ENCODE results near the gene TMEM271.

The TMEM271 gene

DNA sequence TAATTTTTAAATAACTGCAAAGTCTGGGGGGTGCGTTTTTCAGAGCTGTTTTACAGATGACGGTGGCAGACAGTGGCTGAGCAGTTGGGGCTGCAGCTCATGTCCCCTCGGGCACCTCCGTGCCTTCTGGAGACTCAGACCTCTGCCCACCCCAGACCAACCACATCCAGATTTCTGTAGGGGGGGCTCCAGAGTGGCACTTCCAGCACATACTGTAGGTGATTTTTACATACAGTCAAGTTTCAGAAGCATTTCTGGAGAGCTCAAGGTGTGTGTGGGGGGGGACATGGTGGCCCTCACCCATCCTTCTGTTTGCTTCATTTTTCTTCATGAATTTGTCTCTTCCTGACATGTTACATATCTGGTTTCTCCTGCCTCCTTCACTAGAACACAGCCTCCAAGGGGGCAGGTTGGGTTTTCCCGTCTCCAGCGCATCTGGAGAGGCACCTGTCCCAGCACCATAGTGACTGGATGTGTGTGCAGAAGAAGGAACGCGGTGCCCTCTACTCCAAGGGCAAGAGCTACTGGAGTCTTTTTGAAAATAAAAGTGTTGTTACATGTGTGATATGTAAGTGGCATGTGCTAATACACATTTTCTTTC is 37.5 kb downstream of the TMEM271 start:
- Mint-ChIP-seq H3K27me3 (no peaks in the 10 kb centered on the region), H3K27ac (no peak overlapping the region), H3K4me3 (no peak overlapping the region), H3K4me1 (ENCODE audit: low read depth) (no peaks in the 10 kb centered on the region), H3K9me3 (ENCODE audit: low read depth) (no peaks in the 10 kb centered on the region), H3K36me3 (peaks cover 6% of the 10 kb centered on the region)

DNA sequence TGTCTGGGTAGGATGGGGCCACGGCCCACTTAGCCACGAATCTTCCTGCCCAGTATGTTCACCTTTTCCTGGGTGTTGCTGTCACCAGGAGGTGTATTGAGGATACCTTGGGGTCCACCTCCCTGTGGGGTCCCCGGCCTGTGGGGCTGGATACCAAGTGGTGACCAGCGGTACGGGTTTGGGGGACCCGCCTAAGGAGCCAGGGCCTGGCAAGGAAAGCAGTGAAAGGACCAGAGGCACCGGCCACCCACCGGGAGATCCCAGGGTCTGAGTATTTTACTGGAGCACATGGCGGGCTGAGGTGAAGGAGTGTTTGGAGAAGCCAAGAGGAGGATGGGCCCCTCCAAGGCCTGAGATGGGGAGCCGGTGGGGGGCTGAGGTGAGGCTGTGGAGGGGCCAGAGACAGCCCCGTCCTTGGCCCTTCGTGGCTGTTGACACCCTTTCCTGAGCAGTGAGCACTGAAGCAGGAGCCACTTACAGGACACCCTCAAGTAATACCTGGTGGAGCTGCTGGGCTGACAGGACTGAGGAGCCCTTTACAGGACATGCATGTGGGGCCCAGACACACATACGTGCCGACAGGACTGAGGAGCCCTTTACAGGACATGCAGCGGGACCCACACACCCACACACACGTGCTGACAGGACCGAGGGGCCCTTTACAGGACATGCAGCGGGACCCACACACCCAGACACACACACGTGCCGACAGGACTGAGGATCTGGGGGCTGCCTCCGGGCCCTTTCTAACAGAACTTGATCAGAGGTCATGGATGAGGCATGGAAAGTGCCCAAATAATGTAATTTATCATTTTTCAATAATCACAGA is 38.4 kb downstream of the TMEM271 start:
- peaks cover 7% of the 10 kb centered on the region for H3K36me3 Mint-ChIP-seq
- no peak overlapping the region for H3K4me3 Mint-ChIP-seq
- no peak overlapping the region for H3K27ac Mint-ChIP-seq
- H3K27me3 Mint-ChIP-seq = no peaks in the 10 kb centered on the region
- H3K4me1 Mint-ChIP-seq (ENCODE audit: low read depth) = no peaks in the 10 kb centered on the region
- no peaks in the 10 kb centered on the region for H3K9me3 Mint-ChIP-seq (ENCODE audit: low read depth)

DNA sequence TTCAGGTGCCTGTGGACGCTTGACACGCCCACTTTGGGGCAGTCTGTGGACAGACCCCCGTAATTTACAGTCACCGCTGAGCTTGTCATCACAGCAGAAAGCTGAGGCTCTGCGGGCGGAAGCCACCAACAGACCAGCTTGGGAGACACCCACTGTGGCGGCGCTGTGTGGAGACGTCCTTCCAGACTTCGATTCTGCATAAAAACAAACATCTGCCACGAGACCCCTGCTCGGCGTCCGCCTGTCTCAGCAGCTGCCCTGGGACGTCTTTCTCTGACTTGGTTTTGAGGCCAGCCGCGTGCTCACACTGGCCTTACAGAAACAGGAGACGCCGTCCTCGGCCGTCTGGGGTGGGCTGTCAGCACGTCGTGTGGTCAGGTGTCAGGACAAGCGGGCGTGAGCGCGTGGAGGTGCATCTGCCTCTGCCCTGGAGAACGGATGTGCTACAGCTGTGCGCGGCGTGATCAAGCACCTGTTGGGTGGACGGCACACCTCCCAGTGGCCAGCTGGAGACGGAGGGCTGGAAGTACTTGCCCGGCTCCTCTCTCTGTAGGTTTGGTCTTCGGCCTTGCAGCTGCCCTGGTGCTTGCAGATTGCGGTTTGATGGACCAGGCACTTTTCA is 39.6 kb downstream of the TMEM271 start:
- no peaks in the 10 kb centered on the region for H3K27me3 Mint-ChIP-seq
- H3K4me1 Mint-ChIP-seq (ENCODE audit: low read depth) = no peaks in the 10 kb centered on the region
- no peaks in the 10 kb centered on the region for H3K9me3 Mint-ChIP-seq (ENCODE audit: low read depth)
- no peak overlapping the region for H3K4me3 Mint-ChIP-seq
- H3K27ac Mint-ChIP-seq = no peak overlapping the region
- H3K36me3 Mint-ChIP-seq = peaks cover 12% of the 10 kb centered on the region

DNA sequence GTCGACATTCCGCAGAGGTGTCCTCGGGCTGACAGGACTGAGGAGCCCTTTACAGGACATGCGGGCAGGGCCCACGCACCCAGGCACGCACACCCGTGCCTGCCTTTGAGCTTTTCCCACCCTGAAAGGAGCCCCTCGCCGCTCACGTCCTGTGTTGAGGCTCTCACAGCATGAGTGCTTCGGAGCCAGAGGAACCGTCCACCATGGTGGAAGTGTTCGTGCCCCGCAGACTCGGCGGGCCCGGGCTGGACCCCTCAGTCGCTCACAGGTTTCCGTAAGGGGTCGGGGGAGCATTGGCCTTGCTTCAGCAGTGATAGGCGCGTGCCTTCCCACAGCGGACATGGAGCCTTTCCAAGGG is 40.2 kb downstream of the TMEM271 start:
- Mint-ChIP-seq H3K27ac (no peak overlapping the region), H3K4me1 (ENCODE audit: low read depth) (no peaks in the 10 kb centered on the region), H3K4me3 (no peak overlapping the region), H3K36me3 (peaks cover 12% of the 10 kb centered on the region), H3K9me3 (ENCODE audit: low read depth) (no peaks in the 10 kb centered on the region), H3K27me3 (no peaks in the 10 kb centered on the region)

DNA sequence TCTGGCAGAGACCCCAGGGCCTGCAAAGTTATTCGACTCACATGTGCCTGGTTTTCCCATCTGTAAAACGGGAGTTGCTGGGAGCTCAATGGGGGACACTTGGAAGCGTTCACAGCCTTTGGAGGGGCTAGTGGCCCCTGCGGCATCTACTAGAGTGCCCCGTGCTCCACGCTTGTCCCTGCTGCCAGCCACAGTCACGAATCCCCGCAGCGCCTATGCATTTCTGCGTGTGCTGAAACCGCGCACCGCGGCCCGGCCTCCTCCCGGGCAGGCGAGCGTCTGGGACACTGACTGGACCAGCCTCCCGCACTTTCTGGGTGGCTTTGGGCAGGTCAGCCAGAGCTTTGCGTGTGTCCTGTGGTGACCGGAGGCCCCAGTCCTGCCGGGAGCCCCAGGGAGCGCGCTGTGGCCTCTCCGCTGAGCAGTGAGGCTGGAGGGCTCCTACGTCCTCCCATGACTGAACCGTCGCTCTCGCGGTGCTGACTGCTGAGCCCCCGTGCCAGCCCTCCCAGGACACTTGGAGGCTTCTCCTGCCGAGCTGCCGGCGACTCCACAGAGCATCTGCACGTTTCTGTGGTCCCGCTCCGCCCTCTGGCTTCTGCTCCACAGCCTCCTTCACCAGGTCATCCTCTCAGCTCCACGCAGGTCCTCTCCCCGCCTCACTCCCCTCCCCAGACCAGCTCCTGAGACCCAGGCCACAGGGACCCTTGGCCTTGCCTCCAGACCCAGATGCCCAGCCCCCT is 40.7 kb downstream of the TMEM271 start:
- Mint-ChIP-seq H3K4me1 (ENCODE audit: low read depth) (no peaks in the 10 kb centered on the region), H3K27me3 (no peaks in the 10 kb centered on the region), H3K9me3 (ENCODE audit: low read depth) (no peaks in the 10 kb centered on the region), H3K4me3 (no peak overlapping the region), H3K27ac (no peak overlapping the region), H3K36me3 (peaks cover 14% of the 10 kb centered on the region)

DNA sequence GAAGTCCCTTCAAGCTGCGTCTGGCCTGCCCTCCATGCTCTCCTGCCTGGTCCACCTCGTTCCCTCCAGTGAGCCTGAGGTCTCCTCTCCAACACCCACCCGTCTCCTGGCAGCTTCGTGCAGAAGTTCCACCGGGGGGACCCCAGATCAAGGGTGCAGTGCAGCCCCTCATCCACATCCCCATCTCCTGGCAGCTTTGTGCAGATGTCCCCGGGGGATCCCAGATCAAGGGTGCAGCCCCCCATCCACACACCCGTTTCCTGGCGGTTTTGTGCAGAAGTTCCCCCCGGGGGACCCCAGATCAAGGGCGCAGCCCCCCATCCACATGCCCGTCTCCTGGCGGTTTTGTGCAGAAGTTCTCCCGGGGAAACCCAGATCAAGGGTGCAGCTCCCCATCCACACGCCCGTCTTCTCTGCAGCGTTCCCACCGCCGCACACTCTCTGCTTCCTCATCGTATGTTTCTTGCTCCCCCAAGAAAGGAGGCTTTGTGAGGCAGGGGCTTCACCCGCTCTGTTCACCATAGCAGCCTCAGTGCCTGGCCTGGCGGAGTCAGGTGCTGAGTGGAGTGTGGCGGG is 41.4 kb downstream of the TMEM271 start:
- no peak overlapping the region for H3K27ac Mint-ChIP-seq
- H3K9me3 Mint-ChIP-seq (ENCODE audit: low read depth) = no peaks in the 10 kb centered on the region
- H3K27me3 Mint-ChIP-seq = no peaks in the 10 kb centered on the region
- H3K4me1 Mint-ChIP-seq (ENCODE audit: low read depth) = no peaks in the 10 kb centered on the region
- peaks cover 16% of the 10 kb centered on the region for H3K36me3 Mint-ChIP-seq
- no peak overlapping the region for H3K4me3 Mint-ChIP-seq

DNA sequence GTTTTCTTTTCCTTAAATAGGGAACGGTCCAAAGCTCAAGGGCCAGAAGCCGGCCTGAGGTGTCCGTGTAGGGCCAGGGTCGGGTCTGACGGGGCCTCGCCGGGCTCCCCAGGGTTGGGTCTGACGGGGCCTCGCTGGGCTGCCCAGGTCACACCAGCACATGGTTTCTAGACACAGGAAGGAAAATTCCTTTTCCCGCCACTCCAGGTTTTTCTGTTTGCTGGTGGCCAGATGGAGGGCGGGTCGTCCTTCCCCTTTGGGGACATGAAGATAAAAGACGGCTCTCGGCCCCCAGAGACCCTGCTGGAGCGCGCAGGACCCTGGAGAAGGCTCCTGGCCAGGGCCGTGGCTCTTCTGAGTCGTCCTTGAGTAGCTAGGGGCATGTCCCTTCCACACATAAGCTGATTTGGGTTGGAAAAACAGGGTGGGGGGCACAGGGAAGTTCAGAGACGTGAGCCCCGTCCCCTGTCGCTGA is 42.0 kb downstream of the TMEM271 start:
- Mint-ChIP-seq H3K4me1 (ENCODE audit: low read depth) (peaks cover under 1% of the 10 kb centered on the region), H3K4me3 (no peak overlapping the region), H3K36me3 (peaks cover 16% of the 10 kb centered on the region)

DNA sequence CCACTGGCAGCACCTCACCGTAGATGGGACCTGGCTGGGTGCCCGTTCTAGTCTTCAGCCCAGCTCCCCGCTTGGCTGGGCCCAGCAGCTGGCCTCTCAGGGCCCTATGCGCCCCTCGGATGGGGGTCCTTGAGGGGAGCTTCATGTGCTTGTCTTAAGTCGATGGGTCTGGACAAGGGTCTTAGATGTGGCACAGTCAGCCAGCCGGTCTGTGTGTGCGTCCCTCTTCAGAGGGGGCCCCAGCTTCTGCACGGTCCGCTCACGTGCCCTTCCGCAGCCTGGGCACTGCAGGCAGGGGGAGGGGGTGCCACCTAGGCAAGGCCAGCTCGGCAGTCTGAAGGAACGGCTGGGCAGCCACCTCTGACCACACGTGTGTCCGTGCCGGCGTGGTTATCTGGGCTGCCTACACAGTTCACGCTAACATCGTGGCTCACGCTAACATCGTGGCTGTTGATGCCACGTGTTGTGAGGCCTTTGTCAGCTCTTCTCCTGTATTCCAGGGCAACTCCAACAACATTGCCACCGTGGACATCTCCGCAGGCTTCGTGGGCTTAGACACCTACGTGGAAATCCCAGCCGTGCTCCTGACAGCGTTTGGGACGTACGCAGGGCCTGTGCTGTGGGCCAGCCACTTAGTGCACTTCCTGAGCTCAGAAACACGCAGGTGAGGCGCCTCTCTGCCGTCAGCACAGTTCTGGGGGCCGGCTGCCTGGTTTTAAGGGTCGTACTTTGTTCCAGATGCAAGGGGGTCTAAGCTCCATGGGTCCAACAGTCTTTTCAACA is 42.6 kb downstream of the TMEM271 start:
- Mint-ChIP-seq H3K4me1 (ENCODE audit: low read depth) (peaks cover 2% of the 10 kb centered on the region), H3K36me3 (peaks cover 14% of the 10 kb centered on the region), H3K9me3 (ENCODE audit: low read depth) (no peaks in the 10 kb centered on the region), H3K27ac (no peak overlapping the region), H3K27me3 (no peaks in the 10 kb centered on the region), H3K4me3 (no peak overlapping the region)

More for the DNA sequence above, 42.0 kb downstream of the TMEM271 start:
- H3K27me3 Mint-ChIP-seq = no peaks in the 10 kb centered on the region
- H3K9me3 Mint-ChIP-seq (ENCODE audit: low read depth) = no peaks in the 10 kb centered on the region
- no peak overlapping the region for H3K27ac Mint-ChIP-seq

DNA sequence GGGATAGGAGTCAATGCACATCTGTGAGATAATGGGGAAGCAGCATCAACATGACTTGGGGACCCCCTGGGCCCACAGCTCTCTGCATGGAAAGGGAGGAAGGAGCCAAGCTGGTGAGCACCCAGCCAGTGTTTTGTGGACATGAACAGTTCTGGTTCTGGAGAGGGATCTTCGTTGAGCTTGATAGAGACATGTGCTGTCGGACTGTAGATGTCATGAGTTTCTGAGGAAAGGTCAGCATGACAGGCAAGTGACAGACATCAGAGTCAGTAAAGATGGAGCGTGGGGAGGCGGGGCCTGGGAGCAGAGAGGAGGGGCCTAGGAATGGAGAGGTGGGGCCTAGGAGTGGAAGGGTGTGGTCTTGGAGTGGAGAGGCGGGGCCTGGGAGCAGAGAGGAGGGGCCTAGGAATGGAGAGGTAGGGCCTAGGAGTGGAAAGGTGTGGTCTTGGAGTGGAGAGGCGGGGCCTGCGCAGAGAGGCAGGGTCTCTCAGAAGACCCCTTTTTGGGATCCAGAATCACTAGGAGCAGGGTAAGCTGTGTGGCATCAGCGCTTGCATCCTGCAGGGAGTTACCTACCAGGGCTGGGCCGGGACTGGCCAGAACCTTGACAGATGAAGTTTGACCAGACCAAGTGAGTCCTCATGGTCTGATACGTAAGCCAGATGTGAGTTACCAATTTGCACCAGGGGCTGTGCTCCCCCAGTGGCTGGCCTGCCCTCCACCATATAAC is 43.3 kb downstream of the TMEM271 start:
- no peaks in the 10 kb centered on the region for H3K27me3 Mint-ChIP-seq
- H3K27ac Mint-ChIP-seq = no peak overlapping the region
- peaks cover 2% of the 10 kb centered on the region for H3K4me1 Mint-ChIP-seq (ENCODE audit: low read depth)
- peaks cover 12% of the 10 kb centered on the region for H3K36me3 Mint-ChIP-seq
- H3K9me3 Mint-ChIP-seq (ENCODE audit: low read depth) = no peaks in the 10 kb centered on the region
- no peak overlapping the region for H3K4me3 Mint-ChIP-seq

DNA sequence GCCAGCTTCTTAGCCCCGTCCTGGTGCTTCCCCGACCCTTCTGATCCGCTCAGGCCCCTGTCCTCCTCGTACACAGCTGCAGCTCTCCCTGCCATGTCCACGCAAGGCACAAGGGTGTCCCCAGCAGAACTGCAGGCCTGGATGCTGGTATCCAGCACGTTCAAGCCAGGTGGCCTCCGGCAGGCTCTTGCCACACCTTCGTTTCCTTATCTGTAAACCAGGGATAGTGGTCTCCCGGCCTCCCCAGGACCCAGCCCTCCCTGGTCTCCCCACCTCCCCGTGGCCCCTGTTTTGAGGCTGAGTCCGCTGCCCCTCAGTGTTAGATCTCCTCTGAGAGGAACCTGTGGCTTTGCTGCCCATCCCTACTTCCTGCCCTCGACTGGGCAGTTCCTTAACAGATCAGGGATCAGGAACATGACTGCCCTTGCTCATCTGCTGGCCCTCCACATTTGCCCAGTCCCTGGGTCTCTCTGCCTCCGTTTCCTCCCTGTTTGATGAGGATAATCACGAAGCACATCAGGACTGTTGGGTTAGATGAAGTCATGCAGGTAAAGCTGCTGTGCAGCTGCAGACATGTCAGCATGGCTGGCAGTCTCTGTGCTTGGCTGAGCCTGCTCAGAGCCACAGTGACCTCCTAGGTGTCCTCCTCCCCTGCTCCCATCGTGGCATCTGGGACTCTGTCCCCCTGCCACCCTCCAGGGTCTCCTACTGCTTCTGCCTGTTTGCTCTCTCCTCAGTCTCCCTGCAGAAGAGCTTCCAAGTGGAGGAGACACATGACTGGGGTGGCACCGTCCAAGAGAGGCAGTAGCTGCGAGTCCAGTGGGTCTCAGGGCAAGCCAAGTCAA is 44.2 kb downstream of the TMEM271 start:
- Mint-ChIP-seq H3K9me3 (ENCODE audit: low read depth) (no peaks in the 10 kb centered on the region), H3K4me1 (ENCODE audit: low read depth) (peaks cover 2% of the 10 kb centered on the region), H3K27me3 (no peaks in the 10 kb centered on the region), H3K27ac (no peak overlapping the region), H3K36me3 (peaks cover 12% of the 10 kb centered on the region), H3K4me3 (no peak overlapping the region)

DNA sequence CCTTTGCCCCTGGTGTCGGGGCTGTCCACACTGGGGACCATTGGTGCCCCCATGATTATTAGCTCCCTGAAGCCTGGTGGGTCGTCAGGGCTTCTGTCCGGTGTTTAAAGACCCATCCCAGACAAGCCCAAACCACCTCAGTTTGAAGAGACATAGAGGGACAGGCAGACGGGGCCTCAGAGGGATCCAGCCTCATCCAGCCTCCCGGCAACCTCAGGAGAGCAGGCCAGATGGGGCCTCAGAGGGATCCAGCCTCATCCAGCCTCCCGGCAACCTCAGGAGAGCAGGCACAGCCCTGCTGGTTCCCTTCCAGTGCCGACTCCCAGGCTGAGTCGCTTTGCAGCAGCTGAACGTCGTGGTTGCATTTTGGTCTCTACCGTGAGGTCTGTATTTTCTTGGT is 45.0 kb downstream of the TMEM271 start:
- H3K9me3 Mint-ChIP-seq (ENCODE audit: low read depth) = no peaks in the 10 kb centered on the region
- H3K27me3 Mint-ChIP-seq = no peaks in the 10 kb centered on the region
- peaks cover 2% of the 10 kb centered on the region for H3K4me1 Mint-ChIP-seq (ENCODE audit: low read depth)
- peaks cover 16% of the 10 kb centered on the region for H3K36me3 Mint-ChIP-seq
- H3K27ac Mint-ChIP-seq = no peak overlapping the region
- no peak overlapping the region for H3K4me3 Mint-ChIP-seq

DNA sequence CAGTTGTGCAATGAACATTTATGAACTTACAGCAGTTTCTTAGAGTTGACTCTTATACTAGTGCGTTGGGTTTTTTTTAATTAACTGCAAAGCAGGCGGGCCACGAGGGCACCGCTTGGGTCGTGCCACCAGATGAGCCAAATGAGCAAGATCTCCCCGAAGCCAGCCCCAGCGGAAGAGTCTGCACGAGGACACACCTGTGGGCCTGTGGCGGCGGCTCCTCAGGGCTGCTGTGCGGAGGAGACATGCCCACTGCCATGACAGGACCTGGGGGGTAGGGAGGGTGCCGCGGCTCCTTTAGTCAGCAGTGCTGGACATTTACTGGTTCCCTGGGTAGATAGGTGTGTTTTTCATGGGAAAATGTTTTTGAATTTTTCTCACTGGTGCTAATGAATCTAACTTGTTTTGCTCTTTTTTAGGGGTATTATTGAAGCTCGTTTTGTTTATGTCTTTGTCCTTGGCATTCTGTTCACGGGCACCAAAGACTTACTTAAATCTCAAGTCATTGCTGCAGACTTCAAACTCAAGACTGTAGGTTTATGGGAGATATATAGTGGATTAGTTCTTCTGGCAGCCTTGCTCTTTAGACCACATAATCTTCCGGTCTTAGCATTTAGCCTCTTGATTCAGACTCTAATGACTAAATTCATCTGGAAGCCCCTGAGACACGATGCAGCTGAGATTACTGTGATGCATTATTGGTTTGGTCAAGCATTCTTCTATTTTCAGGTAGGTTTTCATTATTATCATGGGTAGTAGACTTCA is 45.9 kb downstream of the TMEM271 start:
- no peaks in the 10 kb centered on the region for H3K27me3 Mint-ChIP-seq
- no peaks in the 10 kb centered on the region for H3K9me3 Mint-ChIP-seq (ENCODE audit: low read depth)
- H3K4me3 Mint-ChIP-seq = no peak overlapping the region
- H3K4me1 Mint-ChIP-seq (ENCODE audit: low read depth) = peaks cover 2% of the 10 kb centered on the region
- no peak overlapping the region for H3K27ac Mint-ChIP-seq
- peaks cover 19% of the 10 kb centered on the region for H3K36me3 Mint-ChIP-seq
